Measurements from ENCODE around the gene ACTG1. TPM values are rescaled to one million over a fixed set of nuclear protein-coding genes. Genes with fewer than 3 reads are reported as not detected.
A peak's percentile ranks its signal among the peaks of the same experiment; 100 is the strongest.

The ACTG1 gene
- total and polyA plus RNA-seq, 2 of the 13 experiments (the other 11 are each of a cell fraction or from before 2014, with no cell fraction given): 973 to 1,138 TPM

DNA sequence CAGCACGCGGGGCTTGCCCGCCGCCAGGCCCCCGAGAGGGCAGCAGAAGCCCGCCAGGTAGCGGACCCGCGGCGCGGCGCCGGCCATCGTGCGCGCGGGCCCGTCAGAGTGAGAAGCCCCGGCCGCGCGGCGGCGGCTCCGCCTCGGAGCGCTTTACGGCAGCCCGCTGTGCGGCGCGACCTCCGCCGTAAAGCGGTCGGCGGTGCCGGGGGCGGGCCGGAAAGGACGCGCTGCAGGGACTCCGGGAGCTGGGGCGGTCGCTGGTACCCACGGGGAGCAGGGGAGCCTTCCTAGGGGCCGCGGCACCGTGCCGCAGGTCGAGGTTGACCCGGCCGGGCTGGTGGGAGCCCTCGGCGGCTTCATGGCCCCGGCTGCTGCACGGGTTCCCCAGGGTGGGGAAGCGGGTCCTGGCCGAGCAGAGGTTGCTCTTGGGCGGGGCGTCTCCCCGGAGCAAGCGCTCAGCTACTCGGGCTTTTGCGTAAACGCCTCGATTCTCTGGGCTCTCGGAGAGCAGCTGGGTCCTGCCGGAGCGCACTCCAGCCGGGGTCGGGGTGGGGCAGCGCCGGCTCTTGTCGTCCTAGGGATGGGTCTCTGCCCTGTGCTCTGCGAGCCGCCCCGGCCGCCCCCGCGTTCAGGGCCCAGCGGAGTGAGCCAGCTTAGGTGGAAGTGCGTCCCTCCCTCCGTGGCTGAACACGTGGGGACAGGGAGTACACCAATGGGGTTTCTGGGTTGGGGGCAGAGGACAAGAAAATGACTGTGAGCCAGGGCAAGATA lies 39.8 kb upstream of the ACTG1 start, which contains the start of gene FAAP100 (continued):
- TF ChIP-seq, protein P1, sequence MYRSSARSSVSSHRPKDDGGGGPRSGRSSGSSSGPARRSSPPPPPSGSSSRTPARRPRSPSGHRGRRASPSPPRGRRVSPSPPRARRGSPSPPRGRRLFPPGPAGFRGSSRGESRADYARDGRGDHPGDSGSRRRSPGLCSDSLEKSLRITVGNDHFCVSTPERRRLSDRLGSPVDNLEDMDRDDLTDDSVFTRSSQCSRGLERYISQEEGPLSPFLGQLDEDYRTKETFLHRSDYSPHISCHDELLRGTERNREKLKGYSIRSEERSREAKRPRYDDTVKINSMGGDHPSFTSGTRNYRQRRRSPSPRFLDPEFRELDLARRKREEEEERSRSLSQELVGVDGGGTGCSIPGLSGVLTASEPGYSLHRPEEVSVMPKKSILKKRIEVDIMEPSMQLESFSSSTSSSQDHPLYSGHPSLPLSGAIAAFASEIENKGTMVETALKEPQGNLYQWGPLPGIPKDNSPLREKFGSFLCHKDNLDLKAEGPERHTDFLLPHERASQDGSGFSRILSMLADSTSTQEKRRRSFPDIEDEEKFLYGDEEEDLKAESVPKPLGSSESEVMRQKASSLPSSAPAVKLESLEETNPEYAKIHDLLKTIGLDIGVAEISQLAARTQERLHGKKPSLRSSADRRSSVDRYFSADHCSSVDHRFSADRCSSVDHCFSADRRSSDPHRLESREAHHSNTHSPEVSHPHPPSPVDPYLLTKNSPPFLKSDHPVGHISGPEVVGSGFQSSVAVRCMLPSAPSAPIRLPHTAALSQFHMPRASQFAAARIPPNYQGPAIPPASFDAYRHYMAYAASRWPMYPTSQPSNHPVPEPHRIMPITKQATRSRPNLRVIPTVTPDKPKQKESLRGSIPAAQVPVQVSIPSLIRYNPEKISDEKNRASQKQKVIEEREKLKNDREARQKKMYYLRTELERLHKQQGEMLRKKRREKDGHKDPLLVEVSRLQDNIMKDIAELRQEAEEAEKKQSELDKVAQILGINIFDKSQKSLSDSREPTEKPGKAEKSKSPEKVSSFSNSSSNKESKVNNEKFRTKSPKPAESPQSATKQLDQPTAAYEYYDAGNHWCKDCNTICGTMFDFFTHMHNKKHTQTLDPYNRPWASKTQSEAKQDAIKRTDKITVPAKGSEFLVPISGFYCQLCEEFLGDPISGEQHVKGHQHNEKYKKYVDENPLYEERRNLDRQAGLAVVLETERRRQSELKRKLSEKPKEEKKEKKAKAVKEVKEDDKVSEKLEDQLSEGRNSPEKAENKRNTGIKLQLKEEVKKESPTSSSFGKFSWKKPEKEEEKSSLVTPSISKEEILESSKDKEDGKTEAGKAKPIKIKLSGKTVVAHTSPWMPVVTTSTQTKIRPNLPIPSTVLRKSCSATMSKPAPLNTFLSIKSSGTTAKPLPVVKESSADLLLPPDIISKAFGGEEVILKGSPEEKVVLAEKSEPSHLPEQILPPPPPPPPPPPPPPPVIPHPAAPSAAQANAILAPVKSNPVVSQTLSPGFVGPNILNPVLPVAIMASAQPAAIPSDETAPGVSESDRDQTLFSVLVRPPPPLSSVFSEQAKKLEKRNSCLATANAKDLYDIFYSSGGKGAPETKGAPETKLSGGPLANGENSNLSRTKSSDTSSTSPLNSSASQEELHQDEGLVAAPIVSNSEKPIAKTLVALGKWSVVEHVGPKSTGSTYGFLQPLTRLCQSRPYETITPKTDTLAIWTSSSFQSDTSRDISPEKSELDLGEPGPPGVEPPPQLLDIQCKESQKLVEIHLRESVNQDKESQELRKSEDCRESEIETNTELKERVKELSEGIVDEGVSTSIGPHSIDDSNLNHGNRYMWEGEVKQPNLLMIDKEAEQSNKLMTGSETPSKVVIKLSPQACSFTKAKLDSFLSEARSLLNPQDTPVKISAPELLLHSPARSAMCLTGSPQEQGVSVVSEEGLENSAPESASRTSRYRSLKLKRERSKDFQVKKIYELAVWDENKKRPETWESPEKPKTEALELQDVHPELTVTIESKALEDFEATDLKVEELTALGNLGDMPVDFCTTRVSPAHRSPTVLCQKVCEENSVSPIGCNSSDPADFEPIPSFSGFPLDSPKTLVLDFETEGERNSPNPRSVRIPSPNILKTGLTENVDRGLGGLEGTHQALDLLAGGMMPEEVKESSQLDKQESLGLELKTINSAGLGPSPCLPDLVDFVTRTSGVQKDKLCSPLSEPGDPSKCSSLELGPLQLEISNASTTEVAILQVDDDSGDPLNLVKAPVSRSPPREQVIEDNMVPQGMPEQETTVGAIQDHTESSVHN (CRISPR knock-in tag; IDR thresholded peaks at IDR 0.05): 0 out of 2 replicates have a peak, but pooled peaks have one; percentile 30
- no peak for TF ChIP-seq ZNF383 (CRISPR knock-in tag; IDR thresholded peaks at IDR 0.05; ENCODE audit: borderline replicate concordance)
- TF ChIP-seq, protein P2, sequence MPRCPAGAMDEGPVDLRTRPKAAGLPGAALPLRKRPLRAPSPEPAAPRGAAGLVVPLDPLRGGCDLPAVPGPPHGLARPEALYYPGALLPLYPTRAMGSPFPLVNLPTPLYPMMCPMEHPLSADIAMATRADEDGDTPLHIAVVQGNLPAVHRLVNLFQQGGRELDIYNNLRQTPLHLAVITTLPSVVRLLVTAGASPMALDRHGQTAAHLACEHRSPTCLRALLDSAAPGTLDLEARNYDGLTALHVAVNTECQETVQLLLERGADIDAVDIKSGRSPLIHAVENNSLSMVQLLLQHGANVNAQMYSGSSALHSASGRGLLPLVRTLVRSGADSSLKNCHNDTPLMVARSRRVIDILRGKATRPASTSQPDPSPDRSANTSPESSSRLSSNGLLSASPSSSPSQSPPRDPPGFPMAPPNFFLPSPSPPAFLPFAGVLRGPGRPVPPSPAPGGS (CRISPR knock-in tag; IDR thresholded peaks at IDR 0.05): 0 out of 2 replicates have a peak, but pooled peaks have one; percentile 82
- TF ChIP-seq, protein P3, sequence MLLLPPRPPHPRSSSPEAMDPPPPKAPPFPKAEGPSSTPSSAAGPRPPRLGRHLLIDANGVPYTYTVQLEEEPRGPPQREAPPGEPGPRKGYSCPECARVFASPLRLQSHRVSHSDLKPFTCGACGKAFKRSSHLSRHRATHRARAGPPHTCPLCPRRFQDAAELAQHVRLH (CRISPR knock-in tag; IDR thresholded peaks at IDR 0.05; ENCODE audit: borderline replicate concordance, low read depth): peak; percentile 75; the same call in 1 of the 2 replicates
- TF ChIP-seq ZBTB7B (CRISPR knock-in tag; IDR thresholded peaks at IDR 0.05): no peak; the same call in 1 of the 2 replicates
- TF ChIP-seq ZNF644 (CRISPR knock-in tag; IDR thresholded peaks at IDR 0.05; ENCODE audit: low read depth): no peak
- TF ChIP-seq HMG20B (CRISPR knock-in tag; conservative IDR thresholded peaks at IDR 0.05): no peak
- TF ChIP-seq ZSCAN9 (CRISPR knock-in tag; IDR thresholded peaks at IDR 0.05; ENCODE audit: borderline replicate concordance): peak; percentile 22; the same call in 1 of the 2 replicates
- no peak for TF ChIP-seq MTF1 (CRISPR knock-in tag; IDR thresholded peaks at IDR 0.05)
- TF ChIP-seq, protein P4, sequence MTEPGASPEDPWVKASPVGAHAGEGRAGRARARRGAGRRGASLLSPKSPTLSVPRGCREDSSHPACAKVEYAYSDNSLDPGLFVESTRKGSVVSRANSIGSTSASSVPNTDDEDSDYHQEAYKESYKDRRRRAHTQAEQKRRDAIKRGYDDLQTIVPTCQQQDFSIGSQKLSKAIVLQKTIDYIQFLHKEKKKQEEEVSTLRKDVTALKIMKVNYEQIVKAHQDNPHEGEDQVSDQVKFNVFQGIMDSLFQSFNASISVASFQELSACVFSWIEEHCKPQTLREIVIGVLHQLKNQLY (CRISPR knock-in tag; IDR thresholded peaks at IDR 0.05): no peak
- TF ChIP-seq, protein P5, sequence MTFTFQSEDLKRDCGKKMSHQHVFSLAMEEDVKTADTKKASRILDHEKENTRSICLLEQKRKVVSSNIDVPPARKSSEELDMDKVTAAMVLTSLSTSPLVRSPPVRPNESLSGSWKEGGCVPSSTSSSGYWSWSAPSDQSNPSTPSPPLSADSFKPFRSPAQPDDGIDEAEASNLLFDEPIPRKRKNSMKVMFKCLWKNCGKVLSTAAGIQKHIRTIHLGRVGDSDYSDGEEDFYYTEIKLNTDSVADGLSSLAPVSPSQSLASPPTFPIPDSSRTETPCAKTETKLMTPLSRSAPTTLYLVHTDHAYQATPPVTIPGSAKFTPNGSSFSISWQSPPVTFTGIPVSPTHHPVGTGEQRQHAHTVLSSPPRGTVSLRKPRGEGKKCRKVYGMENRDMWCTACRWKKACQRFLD (CRISPR knock-in tag; IDR thresholded peaks at IDR 0.05; ENCODE audit: borderline replicate concordance): peak; percentile 74; the same call in 1 of the 2 replicates
- no peak for TF ChIP-seq PRPF4 (IDR thresholded peaks at IDR 0.05; ENCODE audit: low read depth, low read length, poor library complexity, severe bottlenecking)
- TF ChIP-seq THYN1 (CRISPR knock-in tag; IDR thresholded peaks at IDR 0.05; ENCODE audit: borderline replicate concordance, low read depth): 0 out of 2 replicates have a peak, but pooled peaks have one; percentile 66
- TF ChIP-seq TP53 (CRISPR knock-in tag; conservative IDR thresholded peaks at IDR 0.05): 0 out of 2 replicates have a peak, but pooled peaks have one; percentile 38
- 0 out of 2 replicates have a peak, but pooled peaks have one; percentile 19 for TF ChIP-seq GZF1 (CRISPR knock-in tag; IDR thresholded peaks at IDR 0.05)
- TF ChIP-seq ZBTB42 (CRISPR knock-in tag; IDR thresholded peaks at IDR 0.05): peak; percentile 77; the same call in 1 of the 2 replicates
